Fibroblast of lung (primary cell): Measurements from ENCODE around the gene RBM20.

Experiments used
- EZH2 ChIP-seq: IDR thresholded peaks from 2 replicates; pipeline ENCODE4 v1.5.1; 2012; ENCODE audit warnings: low read length, control low read depth, mild to moderate bottlenecking; ENCODE audit errors: missing control alignments
- TF ChIP-seq, protein P1 (sequence below), 2 donors: IDR thresholded peaks in 1 of 2; conservative IDR thresholded peaks in 1 of 2; 1 replicate in 1 of 2; 2 replicates in 1 of 2; pipeline ENCODE4 v1.5.1; 2011 to 2012; ENCODE audit warnings: low read length in 2 of 2, control low read depth in 1 of 2, inconsistent platforms in 1 of 2, low read depth in 1 of 2, mild to moderate bottlenecking in 1 of 2

DNA sequence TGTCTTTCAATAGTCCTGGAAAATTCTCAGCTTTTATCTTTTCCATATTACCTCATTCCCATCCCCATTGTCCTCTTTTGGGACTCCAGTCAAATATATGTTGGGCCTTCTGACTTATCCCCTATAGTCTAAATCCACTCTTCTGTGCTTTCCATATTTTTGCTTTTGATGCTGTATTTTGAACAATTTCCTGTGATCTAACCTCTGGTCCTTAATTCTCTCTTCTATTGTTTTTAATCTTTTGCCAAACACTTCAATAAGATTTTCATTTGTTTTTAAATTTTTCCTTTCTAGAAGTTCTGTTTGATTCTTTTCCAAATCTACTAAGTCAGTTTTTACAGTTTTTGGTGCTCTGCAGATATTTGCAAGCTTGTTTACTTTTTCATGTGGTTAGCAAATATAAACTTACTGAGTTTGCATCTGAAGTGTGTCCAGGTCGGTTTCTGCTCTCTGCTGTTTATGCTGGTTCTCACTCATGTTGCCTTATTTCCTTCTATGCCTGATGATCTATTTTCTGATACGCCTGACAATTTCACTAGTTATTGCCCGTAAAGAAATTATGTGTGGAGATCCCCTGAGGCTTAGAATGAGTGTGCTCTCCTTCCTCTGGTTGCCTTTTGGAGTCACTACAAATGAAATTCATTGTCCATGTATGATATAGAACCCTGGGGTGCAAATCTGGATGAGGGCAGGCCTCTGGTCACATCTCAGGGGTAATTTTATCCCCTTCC, 110.4 kb downstream of the RBM20 start:
- TF ChIP-seq, protein P1, sequence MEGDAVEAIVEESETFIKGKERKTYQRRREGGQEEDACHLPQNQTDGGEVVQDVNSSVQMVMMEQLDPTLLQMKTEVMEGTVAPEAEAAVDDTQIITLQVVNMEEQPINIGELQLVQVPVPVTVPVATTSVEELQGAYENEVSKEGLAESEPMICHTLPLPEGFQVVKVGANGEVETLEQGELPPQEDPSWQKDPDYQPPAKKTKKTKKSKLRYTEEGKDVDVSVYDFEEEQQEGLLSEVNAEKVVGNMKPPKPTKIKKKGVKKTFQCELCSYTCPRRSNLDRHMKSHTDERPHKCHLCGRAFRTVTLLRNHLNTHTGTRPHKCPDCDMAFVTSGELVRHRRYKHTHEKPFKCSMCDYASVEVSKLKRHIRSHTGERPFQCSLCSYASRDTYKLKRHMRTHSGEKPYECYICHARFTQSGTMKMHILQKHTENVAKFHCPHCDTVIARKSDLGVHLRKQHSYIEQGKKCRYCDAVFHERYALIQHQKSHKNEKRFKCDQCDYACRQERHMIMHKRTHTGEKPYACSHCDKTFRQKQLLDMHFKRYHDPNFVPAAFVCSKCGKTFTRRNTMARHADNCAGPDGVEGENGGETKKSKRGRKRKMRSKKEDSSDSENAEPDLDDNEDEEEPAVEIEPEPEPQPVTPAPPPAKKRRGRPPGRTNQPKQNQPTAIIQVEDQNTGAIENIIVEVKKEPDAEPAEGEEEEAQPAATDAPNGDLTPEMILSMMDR (conservative IDR thresholded peaks at IDR 0.05 in 1 of 2, IDR thresholded peaks at IDR 0.05 in 1 of 2; ENCODE audit: low read depth in 1 of 2, low read length in 2 of 2), result no peak
- TF ChIP-seq EZH2, result no peak
